Stimulated activated CD4-positive, alpha-beta T cell treated with anti-CD3 and anti-CD28 coated beads, TNF-alpha, amount 100 ng/mL, for 24 hours (primary cell): ENCODE results near the gene ACIN1.
A peak's percentile ranks its signal among the peaks of the same experiment; 100 is the strongest.

Experiments
- DNase-seq, 3 experiments: peaks; one replicate each; pipeline ENCODE4 v3.0.0-alpha.2; 2020; ENCODE audit warnings: low read depth in 3 of 3

ACIN1 gene

DNA sequence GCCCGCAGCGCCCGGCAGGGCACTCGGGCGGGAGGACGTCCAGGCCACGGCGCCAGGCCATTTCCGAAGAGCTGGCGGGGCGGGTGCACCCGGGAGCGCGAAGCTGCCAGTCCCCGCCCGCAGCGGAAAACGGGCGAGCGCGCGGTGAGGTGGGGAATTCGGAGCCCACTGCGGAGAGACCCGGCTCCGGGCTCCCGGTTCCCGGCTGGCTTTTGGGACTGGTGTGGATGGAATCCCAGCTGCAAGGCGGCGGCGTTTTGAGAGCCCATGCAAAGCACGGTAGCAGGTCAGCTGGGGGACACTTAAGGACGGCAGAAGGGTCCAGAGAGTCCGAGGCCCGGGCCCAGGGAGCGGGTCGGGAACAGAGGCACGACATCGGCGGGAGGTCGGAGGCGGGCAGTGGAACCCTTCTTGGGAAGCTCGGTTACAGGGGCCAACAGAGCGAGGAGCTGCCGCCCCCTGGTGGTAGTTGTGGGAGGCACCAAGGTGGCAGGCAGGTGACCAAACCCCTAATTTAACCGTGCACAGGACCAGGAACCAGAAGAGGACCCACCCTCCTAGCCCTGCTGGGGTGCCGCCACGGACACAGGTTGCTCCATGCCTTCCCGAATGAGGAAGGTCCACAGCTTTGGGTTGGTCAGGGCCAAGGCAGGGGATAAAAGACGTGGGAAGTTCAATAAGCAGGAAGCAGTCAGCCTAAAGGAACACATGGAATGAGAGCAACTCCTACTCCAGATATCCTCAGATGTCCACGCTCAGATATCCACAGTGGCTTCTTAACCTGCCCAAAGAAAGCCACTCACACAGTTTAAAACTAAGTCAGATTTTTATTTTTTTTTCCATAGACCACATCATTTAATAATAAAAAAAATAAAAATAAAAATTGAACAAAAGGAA lies 36.9 kb downstream of the ACIN1 start:
- peak; percentile 73 to 89 (median 75) for DNase-seq

DNA sequence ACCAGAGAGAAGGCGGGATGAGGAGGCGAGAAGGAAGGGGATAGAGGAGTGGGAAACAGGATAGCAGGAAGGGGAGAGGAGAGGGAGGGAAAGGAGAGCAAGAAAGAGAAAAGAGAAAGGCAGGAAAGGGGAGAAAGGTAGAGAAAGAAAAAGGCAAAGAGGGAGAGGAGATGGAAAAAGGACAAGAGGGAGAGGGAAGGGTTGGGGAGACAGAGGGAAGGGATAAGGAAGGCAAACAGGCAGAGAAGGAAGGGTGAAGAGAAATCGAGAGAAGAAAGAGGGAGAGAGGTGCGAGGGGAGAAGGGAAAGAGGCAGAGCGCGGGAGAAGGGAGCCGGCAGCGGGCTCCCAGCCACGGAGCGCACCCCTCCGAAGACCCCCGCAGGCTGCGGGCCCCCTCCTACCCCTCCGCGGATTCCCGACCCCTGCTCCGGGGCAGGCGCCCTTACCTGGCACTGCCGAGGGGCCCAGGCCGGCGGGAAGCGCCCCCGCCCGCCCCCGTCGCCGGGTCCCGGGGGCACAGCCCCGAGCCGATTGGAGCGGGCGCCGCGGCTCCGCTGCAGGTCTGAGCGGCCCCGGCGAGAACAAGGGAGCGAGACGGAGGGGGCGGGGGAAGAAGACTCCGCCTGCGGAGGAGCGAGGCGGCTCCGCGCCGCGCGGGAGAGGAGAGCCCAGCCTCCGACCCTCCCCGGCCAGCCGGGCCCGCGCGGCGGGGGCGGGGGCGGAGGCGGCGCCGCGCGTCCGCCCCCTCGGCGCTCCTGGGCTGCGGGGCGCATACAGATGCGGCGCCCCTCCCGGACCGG lies 37.8 kb downstream of the ACIN1 start, which contains the start of gene CDH24:
TSS of gene CDH24 (minus strand) at position 565 of the 801 bp plus-strand sequence. CDS start 1,787 bp downstream, outside the sequence.
- DNase-seq = peak in 2 of 3 experiments; percentile 25 to 74

DNA sequence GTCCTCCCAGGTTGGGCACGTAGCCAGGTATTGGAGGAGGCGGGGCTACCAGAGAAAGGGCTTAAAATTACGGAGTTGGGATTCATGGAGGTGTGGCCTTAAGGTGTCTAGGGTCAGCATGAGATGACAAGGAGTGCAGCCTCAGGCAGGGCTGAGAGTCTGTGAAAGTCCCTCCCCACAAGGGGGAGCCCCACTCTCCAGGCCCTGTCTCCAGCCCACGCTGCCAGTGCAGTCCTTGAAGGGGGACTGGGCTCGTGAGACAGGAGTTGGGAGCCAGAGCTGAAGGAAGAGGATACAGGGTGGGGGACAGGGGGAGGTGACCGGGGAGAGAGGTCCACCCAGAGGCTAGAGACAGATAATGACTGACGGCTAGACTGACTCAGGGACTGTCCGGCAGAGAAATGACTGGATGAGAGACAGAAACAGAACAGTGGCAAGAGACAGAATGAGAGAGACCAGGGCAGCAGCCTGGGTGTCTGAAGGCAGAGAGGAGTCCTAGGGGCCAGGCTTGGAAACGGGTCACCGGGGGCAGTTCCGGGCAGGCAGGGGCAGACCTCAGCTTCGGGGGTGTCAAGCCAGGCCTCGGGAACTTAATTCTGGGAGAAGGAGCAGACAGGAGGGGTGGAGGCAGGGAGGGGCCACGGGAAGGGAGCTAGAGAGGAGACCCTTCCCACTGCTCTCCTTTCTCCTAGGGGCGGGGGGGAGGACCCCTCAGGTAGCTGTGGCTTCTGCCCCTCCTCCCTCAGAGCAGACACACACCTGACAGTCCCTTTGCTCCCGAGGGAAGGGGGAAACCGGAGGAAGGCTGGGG lies 38.6 kb downstream of the ACIN1 start:
- peak; percentile 38 to 66 (median 44) for DNase-seq

DNA sequence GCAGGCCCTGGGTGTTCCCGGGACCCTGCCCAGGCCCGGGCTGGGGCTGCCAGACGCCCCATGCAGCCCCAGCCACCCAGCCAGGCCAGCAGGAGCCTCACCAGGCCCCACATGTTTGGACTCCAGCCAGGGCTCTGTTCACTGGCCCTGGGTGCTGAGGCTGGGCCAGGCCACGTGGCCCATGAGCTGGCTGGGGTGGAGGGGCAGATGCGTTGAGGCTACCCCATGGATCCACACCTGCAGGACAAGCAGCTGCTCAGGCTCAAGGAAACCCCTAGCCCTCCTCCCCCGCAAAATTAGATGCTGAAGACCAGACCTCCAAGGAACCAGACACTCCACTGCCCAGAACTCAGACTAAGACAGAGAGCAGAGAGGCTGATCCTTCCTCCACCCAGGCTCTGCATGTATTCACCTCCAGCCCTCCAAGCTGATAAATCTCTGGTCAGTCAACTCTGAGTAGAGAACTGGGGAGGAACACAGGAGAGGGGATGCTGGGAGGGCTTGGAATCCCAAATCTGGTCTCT lies 39.3 kb downstream of the ACIN1 start:
- no peak for DNase-seq

DNA sequence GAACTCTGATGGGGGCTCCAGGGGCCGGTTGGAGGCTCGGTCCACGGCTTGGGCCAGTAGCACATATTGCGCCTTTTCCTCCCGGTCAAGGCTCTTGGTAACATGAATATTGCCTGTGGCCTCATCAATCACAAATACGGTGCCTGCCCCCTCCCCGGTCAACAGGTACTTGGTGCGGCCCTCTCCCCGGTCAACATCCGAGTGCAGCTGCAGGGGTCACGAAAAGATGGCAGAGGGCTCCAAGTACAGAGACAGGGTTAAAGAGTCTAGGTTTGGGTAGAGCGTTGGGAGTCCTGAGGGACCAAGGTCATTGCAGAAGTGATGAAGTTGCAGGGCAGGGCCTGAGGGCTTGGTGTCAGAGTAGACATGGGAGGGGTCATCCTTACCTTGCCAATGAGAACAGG lies 39.8 kb downstream of the ACIN1 start:
- DNase-seq = no peak

DNA sequence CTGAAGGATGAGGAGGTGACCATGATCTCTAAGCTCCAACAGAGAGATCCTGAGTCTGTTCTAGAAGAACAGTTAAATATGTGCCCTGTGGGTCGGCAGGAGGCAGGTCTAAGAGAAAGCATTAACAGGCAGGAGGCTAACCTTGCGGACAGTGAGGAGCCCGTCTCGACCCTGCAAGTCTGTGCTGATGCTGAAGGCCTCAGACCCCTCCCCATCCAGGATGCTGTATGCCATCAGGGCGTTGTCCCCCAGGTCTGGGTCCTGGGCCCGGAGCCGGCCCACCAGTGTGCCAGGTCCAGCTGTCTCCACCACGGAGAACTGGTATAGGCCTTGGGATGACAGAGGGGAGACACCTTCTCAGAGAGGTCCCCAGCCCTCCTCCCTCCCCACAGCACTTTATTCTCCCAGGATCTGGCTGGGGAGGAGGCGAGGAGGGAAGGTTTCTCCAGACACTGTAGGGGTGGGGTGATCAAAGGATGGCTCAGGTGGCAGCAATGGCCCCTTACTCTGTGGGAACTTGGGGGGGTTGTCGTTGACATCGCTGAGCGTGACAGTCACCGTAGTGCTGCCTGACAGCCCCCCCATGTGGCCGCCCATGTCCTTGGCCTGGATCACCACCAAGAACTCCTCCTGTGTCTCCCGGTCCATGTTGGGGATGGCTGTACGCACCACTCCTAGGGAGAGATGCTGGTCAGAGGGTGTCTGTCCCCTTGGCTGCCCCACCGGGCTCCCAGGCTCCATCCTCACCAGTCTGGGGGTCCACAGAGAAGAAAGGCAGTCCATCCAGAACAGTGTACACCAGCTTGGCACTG lies 40.7 kb downstream of the ACIN1 start:
- DNase-seq = peak in 1 of 3 experiments; percentile 31

DNA sequence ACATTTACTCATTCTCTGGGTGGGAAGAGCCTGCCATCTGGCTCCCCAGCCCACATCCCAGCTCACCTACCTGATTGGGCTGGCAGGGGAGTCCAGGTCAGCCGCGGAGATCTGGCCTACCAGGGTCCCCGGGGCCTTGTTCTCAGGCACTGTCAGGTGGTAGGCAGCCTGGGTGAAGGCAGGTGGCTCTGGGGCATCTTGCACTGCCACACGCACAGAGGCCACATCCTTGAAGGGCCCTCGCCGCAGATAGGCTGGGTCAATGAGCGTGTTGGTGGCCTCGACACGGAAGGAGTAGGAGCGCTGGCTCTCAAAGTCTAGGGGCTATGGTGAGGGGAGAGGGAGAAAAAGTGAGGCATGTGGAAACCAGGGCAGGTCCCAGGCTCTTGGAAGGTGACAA lies 41.5 kb downstream of the ACIN1 start:
- DNase-seq = no peak

DNA sequence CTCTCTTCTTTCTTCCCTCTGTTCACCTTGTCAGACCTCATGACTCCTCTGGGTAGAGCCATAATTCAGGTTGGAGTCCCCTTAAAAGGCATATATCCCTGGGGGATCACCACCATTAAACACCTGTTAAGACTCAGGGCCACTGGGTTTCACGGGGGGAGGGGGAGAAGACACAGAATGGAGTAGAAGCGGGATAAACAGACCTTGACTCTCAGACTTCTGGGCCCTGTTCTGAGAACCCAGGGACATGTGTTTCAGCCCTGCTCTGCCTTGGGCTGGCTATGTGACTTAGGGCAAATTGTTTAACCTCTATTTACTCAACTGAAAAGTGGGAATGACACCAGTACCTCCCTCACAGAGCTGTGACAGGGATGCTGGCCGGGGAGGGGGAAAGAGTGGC lies 42.3 kb downstream of the ACIN1 start:
- no peak for DNase-seq

DNA sequence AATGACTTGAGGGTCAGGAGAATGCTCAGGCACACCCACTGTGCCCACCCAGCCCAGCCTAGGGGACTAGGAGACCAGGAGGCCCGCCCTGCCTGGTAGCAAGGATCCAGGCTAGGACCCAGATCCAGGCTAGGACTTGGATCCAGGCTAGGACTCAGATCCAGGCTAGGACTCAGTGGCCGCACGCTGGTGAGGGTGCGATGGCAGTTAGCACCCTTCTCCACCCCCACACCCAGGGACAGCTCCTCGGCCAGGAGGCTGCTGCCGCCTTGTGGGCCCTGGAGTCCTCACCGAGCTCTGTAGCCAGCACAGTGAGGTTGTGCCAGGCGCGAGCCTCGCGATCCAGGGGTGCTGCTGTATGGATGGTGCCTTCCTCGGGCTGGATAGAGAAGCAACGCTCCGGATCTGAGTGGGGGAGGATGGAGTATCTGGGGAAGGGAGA lies 42.7 kb downstream of the ACIN1 start:
- no peak for DNase-seq

DNA sequence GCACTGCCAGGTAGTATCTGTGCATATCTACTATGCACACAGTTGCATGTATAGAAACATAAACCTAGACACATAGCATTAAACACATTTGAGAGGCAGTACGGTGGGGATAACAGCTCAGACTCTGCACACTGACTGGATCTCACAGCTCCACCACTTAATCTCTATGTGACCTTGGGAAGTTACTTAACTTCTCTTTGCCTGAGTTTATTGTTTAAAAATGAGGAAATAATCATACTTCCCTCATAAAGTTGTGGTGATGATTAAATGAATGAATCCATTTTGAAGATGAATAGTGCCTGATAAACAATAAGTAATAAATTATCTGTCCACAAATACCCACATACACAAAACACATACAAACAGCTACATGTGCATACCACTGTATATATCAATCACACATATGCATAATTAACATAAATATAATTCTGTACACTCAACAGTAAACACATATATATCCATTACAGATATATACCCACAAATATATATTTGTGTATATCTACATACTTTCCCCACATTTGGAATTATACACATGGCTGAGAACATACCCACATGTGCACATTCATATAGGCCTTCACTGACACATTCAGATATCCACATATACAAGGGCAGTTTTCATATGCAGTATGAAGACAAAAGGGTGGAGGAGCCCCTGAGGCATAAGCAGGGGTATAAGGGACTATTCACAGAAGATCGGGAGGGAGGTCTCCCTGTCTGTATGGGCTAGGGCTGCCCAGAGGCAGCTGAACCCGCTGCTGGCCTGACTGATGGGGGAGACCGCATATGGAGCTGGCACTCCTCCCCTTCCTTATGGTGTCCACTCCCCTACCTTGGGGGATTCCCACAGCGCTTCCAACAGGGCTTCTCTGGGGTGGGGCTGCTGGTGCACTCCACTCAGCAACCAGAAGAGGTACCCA lies 43.5 kb downstream of the ACIN1 start:
- no peak for DNase-seq

DNA sequence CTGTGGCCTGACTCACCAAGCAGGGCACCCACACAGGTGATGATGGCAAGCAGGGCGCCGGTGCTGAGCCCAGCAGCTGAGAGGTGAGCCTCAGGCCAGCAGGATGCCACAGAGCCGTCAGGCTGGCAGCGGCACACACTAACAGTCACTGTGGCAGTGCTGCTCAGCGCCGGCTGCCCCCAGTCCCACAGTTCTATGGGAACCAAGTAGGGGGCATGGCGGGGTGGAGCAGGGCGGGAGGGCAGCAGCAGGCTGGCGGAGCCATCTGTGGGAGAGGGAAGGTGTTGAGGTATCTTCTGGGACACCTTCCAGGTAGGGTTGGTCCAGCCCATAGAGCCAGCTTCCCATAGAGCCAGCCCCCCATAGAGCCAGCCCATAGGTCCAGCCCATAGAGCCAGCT lies 45.9 kb downstream of the ACIN1 start:
- no peak for DNase-seq

DNA sequence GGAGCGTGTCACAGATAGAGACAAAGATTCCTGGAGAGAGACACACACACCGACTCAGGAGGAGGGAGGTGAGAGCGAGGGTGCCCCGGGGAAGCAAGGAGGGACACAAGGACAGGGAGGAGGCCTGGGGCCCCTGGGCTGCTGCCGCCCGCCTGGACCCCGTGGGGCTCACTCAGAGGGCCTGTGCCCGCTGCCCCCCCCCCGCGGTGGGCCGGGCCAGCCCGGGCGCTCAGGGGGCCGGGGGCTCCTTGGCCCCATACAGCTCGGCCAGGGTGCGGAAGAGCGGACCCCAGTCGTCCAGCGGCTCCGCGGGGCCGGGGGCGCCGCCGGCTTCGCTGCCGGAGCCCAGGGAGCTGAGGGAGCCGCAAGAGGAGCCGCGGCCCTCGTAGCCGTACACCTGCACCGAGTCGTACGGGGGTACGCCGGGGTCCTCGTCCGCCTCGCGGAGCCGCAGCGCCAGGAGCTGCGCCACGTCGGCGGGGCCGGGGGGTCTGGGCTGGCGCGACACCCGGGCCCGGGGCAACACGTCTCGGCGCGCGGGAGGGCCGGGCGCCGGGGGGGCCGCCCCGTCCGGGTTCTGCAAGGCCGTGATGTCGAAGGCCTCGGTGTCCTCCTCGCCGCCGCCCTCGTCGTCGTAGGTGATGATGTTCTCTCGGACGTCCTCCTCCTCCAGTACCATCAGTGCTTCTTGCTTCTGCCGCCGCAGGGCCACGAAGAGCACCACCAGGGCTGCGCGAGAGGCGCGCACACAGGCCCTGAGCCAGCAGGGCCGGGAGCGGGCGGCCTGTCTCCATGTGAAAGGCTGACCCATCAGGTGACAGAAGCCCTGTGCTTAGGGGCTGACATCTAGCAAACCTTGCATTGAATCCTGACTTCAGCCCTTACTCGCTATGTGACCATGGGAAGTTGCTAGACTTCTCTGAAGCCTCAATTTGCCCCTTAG lies 46.9 kb downstream of the ACIN1 start:
- DNase-seq = no peak

DNA sequence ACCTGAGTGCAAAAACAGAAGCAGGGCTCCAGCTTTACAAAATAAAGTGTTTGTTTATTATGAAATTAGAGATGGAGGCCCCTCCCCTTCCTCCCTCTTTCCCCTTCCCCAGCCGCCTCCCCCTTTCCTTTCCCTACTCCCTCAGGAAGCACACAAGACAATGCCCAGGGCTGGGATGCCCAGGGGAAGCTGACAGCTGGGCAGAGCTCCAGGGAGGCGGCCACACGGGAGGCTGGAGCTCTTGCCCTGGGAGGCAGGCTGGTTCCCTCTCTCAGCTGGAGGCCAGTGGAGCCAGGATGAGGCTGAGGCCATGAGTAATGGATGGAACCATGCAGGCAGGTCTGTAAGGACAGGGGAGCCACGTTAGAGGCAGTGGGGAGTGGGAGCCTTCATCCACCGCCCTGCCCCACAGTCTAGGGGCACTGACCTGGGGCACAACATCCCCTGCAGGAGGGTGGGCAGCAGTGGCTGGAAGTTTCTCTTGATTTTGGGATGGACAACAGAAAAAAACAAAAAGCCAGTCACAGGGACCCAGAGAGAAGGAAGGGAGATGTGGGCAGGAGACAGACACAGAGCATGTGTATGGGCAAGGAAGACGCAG lies 47.8 kb downstream of the ACIN1 start:
- DNase-seq = no peak

DNA sequence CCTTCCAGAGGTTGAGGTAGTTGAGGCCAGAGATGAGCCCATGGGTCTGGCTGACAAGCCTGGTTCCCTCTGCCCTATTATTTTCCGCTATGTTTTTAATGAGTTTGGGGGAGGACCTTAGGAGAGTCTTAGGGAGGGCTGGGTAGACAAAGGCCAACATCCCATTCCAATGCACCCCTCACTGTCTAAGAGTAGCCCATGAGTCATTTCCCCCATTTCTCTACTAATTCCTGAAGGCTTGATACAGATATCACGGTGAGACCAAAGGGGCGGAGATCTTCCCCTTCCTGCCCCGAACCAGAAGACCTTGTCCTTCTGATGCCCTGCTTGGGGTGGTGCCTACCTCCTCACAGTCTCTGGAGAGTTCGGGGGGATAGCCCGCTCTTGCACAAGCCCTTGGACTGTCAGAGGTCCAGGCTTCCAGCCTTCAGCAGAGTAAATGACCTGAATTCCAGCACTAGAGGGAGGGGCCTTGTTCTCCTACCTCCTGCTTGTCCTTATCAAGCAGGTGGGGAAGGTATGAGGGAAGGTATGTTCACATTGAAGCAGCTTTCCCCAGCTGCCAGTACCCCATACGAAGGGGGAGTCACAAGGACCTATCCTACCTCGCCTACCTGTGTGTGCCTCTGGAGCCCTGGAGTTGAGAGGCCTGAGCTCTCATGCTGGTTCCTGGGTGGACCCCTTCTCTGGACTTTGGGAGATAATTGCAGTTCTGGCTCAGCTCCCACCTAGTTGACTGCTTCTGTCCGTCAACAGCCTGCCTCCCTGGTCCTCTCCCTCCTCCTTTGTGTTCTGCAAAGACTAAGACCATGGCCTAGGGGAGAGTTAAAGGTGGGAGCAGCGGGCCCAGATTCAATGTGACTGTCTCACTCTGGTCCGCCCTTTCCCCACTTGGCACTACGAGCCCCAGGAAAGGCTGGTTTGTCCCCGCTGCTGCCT lies 49.2 kb downstream of the ACIN1 start:
- no peak for DNase-seq

DNA sequence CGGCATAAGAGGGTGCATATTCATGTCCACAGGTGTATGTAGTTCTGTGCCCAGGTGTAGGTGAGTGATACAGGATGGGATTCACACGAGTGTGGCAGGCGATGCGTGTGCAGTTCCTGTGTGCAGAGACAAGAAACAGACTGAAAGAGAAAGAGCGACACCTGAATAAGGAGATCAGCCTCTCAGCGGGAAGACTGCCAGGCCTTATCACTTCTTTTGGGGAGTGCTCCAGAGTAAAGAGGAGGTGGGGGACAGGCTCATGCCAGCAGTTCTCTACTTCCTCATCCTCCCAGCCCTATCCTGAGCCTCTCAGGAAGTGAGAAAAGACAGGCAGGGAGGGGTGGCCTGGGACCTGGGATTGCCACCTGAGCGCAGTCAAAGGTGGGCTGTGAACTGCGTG lies 50.1 kb downstream of the ACIN1 start:
- no peak for DNase-seq

DNA sequence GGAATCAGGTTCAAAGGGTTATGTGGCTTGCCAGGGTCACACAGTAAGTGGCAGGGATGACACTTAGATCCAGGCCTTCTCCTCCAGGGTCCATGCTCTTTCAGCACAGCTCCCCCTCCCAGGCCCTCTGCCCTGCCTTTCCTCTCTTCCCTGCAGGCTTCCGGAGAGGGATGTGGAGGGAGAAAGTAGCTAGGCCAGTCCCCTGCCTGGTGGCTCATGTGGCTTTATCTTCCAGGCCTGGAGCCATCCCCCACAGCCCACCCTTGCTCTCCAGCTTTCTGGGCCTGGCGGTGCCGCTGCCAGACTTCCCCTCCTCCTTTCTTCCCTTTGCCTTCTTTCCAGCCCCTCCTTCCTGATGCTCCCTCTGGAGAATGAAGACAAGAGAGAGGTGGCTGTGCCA lies 51.2 kb downstream of the ACIN1 start:
- DNase-seq = no peak

DNA sequence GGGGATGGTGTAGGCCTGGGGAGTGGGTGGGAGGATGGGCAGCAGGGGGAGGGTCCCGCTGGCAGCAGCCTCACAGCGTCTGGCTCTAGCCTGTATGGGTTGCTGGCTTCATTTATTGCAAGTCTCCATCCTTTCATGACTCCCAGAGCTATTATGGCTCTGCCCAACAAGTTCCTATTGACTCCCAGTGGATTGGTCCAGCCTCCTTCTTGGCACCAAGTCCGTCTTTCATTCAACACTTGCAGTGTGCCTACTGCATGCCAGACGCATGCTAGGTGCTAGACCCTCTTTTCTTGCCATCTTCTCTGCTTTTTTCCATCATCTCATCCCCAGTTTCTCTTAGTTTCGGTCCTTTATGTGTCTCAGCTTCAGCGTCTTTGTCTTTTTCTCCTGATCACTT lies 51.8 kb downstream of the ACIN1 start:
- DNase-seq = no peak
